HG02610 (cell line): Measurements from ENCODE around the gene PLET1.
A peak's percentile ranks its signal among the peaks of the same experiment; 100 is the strongest.

ENCODE experiments used
- ATAC-seq: cut with Tn5 transposase; IDR thresholded peaks from one replicate; pipeline ENCODE4 v1.9.1; 2021; ENCODE audit warnings: mild to moderate bottlenecking, moderate library complexity; ENCODE audit not compliant: unreplicated experiment

PLET1 gene

DNA sequence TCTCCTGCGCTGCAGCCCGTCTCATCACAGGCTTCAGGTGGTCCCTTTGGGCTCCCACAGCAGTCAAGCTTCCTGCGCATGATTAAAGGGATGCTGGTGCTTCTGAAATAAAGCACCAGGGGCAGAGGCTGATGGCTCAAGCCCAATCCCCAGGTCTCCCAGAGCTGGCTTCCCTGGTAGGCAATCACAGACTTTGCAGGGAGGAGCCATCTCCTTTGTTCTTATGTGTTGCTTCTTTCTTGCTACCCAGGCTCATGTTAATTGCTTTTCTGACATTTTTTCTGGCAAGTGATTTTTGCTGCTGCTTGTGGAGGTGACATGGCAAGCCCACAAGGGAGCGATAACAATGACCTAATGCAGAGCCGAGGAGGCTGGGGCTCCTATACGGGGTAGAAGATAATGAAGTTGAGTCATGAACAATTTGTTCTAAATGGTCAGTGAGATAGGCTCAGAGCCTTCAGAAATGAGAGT, 25.2 kb upstream of the PLET1 start:
- ATAC-seq: no peak

DNA sequence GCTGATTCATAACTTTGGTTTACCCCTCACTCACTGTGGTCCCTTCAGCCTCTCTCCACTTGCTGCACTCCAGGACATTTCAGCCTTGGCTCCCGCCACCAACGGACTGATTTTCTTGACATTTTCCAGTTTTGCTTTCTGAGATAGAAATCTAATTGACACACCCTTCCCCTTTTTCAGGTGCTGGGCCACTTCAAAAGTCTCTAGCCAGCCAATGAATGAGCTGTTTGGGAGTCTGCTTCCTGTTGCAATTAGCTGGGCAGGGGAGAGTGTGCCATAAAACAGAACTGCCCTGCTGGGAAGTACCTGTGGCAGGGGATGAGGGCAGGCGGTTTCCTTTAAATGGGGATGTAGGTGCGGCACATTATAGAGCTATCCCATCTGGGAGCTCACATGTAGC, 21.1 kb upstream of the PLET1 start:
- ATAC-seq: no peak

DNA sequence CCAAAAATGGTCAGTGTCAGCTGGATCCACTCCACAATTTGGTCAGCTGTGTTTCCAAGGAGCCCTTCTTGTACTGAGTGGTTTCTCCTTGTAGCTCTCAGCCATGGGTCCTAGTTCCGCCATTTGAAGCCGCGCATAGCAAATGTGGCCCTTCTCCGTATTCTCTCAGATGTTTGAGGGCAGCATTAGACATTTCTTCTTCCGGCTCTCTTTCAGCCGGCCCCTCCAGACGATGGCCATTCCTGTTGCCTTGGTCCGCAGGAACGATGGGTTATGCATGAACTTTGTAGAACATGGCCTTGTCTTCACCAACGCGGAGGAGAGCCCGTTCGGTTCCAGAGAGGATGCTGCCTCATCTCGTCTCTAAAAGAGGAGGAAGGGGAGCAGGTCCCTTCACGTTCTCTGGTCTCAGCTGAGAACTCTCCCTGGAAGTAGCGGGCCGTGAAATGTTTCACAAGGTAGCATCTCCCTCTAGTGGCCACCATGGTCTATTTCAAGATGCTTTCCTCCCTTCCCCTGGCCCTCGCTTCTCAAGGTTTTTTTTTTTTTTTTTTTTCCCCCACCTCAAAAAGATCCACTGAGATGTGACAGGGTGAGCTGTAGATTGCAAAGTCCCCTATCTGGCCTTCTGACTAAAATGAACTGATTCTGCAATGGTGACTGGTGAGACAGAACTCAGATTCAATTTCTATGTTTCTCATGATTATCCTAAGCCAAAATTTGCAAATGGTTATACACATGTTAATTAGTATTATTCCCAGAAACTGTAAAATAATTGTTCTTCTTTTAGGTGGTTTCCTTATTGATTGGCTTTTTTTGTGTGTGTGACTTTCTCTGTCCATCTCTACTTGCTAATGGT, 19.8 kb upstream of the PLET1 start:
- peak; percentile 58 for ATAC-seq

DNA sequence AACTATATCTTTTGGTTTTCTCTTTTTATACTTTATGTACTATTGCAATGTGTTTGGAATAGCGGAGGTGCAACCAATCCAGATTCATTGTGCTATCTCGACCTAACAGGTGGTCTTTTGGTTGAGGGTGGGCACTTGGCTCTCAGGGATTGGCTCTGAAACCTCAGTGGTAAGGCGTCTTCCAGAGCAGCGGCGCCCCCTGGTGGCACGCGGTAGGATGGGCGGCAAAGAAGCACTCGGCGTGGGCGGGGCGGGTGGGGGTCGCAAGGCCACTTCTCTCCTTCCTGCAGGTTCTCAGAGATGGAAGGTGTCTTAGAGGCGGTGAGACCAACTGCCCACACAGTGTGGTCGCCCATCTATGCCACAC, 19.2 kb upstream of the PLET1 start:
- peak; percentile 32 for ATAC-seq

DNA sequence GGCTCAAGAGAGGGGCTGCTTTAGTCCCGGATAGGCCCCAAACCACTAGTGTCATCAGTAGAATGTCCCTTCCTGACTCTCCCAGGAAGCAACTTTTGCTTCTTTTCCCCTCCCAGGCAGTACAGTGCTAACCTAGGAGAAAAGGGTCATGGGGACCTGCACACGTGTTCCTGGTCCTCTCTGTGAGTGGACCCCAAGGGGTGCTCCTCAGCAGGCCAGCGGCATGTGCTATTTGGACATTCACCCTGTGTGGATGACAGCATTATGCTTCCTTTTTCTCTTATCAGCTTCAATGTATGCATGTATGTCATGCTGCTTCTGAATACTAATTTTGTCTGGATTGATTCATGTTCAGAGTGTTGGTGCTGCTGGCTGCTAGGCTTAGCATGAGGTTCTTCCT, 18.1 kb upstream of the PLET1 start:
- no peak for ATAC-seq

DNA sequence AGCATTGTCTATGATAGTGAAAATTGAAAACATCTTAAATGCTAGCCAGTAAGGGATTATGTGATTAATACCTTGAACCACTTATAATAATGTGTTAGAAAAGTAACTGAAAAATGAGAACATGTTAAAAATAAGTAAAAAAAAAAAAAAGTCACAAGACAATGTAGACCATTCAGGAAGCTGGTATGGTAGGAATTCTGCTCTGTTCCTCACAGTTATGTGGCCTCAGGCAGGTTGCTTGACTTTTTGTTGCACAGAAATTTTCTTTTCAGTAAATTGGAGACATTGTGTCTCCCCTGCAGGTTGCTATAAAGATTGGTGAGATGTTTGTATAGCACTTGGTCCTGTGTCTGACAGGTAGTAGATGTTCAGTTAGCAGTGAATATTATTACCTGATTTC, 17.3 kb upstream of the PLET1 start:
- ATAC-seq: no peak

DNA sequence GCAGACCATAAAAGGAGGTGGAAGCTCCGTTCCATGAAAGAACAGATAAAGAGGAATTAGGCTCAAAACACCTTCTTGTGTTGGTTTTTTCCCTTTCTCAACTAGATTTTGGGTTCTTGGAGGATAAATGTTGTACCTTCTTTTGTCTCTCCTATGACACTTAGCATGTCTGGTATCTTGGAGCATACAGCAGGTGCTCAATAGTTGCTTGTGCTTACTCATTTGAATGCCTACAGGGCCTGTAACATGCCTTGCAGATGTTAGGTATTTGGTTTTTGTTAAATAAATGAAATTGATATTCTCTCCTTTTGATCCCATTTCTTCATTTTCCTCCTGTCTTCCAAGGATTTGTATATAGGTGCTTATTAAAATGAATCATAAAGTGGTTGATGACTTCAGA, 16.4 kb upstream of the PLET1 start:
- no peak for ATAC-seq

DNA sequence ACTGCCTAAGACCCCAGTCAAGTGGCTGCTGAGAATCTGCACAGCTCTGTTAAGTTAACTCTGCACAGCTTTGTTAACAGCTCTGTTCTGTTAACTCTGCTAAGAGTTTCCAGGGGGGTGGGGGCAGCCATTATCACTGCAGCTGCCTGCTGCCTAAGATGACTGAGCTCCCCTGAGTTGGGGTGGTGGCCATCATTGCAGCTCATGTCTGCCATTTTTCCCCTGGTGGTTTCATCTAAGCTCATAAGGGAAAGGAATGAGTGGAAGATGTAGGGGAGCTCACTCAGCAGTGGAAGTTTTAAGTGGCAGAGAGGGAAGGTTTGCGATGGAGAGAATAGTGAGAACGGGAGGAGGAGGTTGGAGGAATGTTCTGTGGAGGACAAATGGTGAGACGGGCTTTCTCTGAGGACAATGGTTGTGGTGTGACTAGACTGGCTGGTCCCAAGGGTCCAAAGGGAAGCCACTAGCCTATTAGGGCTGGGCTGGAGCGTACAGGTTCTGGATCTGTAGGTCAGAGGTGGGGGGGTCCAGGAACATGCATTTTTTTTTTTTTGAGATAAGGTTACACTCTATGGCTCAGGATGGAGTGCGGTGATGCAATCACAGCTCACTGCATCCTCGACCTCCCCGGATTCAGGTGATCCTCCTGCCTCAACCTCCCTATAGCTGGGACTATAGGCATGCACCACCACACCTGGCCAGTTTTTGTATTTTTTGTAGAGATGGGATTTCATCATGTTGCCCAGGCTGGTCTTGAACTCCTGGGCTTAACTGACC, 13.5 kb upstream of the PLET1 start:
- ATAC-seq: no peak

DNA sequence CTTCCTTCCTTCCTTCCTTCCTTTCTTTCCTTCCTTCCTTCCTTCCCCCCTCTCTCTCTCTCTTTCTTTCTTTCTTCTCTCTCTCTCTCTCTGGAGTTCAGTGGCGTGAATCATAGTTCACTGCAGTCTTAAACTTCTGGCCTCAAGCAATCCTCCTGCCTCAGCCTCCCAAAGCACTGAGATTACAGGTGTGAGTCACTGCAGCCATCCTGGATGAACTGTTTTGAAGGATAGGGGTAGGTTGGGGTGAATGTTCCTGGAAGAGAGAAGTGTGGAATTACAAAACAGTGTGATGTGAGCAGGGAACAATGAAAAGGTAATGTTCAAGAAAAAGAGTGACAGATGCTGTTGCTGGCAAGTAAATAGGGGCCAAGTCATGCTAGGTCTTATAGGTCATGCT, 12.4 kb upstream of the PLET1 start:
- ATAC-seq: no peak

DNA sequence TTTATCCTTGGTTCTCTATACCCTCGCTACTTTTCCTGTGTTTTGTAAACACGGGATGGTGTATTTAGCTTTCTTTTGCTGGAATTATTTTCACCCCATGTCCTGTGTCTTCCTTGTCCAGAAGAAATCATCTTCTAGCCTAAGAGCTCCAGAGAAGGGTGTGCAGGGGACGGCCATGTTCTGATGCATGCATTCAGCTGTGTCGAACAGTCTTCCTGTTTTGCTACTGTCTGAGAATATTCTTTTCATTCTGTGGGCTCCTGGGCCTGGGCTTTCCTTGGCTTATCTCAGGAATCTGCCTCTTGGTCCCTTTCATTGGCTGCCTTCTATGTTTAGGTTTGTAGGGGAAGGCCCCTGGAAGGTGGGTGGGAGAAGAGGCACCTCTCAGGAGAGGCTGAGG, 10.6 kb upstream of the PLET1 start:
- ATAC-seq: no peak

DNA sequence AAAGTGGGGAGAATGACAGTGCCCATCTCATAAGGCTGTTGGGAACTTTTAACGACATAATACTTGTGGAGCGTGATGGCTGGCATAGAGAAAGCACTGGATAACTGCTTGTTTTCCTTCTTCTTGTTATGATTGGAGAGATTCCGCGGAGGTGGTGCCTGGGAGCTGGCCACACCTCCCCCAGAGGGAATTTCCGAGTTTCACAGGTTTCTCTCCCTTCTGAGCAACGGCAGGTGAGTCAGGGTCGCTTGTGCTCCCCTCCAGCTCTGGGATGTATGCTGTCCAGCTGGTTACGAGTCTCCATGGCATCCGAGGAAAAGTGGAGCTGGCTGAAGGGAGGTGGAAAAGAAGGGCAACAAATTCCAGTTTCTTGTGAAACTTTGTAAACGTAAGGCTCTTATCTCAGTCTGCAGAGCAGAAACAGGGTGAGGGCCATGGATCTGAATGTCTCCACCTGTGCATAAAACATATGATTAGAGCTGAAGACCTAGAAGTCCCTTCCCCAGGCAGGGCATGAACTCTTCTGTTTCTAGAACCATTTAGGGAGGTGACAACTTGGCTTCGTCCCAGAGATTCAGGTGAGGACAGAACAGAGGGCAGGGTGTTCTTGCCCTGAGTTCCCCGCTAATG, 10.0 kb upstream of the PLET1 start:
- ATAC-seq: no peak

DNA sequence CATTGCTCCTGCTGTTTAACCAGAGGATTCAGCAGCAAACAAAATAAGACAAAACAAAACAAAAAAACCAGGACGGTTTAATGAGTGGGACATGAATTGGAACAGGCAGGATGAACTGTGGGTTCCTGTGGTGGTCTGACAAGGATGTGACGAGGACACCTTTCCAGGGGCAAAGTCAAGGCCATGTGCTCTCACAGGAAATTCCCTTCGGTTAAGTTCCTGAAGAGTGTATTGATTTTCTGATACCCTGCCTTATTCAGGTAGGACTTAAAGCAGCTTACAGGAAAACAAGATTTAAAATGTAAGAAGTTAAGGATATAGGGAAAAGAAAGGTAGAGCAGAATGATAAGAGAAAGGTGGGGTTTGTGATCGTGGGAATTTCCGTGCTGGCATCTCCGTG, 8.5 kb upstream of the PLET1 start:
- no peak for ATAC-seq

DNA sequence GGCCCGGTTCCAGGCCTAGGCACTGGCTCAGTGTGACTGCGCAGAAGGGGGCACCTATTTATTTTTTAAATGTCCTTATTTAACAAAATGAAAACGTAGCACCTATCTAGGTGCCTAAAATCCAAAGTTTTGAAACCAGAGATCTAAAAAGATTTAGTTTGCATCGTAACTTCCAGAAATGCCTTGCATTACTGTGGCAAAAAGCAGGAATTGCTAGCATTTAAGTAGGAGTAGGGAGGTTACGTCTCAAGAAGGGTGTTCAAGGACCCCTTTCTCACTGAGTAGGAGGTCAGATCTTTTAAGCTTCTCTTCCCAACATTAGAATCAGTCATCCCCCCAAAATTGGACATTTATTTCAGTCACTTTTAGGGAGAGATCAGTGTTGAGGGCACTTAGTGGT, 7.7 kb upstream of the PLET1 start:
- ATAC-seq: no peak

DNA sequence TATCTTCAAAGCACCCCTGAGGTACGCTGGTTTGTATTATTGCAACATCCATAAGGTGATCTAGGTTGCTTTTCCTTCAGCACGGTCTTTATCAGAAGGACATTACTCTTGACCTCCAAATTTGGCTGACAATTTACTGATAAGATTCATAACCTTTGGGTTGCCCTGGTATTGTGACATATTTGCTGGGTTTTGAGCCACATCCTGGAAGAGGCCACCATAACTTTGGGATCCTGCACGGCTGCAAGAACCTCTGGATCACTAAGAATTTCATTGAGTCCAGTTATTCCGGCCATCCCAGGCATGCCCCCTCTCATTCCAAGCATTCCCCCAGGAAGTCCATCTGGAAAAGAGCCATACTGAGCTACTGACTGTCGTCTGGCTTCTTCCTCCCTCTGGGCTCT, 6.5 kb upstream of the PLET1 start:
- no peak for ATAC-seq

DNA sequence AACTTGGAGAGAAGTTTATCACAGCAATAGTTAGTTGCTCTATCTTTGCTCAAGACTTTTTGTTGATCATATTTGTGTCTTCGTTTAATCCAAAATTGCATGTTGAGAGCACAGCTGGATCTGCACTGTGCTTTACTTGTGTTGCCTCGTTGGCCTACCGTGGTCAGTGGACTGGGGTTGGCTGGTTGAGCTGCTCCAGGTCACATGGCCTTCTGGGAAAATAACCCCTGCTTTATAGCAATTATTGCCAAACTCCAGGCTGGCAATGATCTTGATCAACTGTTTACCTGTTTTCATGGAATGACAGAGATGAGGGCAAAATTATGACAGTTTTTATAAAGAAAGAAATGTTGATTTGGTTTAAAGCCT, 5.7 kb upstream of the PLET1 start:
- no peak for ATAC-seq

DNA sequence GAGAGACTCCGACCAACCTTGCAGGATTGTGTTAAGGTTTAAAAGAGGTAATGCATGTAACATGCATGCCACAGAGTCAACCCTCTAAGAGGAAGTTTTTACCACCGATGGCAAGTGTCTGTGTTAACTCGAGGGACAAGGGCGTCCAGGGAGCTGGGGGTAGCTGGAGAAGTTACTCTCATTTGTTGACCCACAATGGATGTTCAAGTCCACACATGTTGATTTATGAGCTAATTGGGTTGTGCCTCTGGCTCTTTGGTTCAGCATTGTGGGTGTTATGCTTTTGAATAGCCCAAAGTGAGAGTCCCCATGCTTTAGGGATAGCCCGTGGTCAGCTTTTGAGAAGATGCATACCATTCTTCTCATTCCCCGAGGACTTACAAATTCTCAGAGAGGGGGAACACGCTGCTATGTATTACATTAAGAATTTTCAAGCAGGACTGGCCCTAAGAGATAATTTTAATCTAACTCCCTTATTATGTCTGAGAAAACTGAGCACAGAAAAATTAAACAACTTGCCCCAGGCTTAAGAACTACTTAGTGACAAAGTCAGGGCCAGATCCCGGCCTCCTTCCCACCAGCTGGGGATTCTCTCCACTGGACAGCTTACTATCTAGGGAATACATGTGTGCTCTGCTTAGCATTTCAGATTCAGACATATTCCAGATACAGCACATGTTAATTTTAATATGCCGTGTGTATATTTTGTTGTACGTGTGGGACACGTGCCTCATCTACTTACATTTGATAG, 5.2 kb upstream of the PLET1 start:
- no peak for ATAC-seq

DNA sequence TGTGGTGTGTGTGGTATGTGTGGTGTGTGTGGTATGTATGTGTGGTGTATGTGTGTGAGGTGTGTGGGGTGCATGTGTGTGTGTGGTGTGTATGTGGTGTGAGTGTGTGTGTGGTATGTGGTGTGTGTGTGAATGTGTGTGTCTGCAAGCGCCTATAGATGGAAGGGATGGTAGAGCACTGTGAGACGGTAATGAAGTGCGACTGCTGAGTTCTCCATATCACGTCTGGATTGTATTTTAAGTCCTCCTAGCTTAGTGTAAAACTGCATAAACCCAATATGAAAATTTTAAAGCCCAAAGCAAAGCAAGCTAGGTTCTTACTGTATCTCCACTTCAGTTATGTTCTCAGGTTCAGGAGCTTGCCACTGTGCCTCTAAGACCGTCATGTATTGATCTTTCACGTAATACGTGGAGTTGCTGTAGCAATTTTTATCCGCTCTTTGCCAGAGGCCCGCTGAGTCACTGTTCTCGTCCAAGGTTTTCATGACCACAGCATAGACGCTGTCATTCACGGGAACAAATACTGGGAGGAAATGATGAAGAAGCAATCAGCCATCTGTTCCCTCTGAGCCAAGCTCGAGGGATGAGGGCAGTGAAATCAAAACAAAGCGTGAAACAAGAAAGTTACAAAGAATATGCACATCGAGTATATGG, 5.5 kb downstream of the PLET1 start:
- no peak for ATAC-seq

DNA sequence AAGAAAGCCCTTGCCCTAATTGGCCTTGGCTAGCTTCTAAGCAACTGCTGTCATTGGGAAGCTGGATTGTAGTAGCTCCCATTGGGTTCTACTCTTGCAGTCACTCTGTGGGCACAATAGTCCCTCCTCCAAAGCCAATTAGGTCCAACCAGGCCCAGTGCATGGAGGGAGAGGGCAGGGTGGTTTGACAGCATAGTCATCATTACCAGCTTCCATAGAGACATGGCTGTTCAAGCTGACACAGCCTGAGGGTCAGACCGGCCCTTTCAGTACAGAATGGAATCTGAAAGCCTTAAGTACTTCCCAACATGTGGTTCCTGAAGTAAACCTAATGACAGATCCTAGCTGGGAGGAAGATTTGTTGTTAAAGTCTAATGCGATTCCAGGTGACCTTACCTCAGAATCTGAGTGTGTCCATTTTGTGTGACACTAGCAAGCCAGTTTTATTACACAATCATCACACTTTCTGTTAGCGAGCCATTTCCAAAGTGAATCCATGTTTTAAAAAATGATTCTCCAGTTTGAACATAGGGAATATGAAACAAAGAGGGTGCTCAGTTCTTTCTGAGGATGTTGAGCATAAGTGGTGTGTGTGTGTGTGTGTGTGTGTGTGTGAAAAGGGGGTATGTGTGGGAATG, 6.9 kb downstream of the PLET1 start:
- ATAC-seq: no peak

DNA sequence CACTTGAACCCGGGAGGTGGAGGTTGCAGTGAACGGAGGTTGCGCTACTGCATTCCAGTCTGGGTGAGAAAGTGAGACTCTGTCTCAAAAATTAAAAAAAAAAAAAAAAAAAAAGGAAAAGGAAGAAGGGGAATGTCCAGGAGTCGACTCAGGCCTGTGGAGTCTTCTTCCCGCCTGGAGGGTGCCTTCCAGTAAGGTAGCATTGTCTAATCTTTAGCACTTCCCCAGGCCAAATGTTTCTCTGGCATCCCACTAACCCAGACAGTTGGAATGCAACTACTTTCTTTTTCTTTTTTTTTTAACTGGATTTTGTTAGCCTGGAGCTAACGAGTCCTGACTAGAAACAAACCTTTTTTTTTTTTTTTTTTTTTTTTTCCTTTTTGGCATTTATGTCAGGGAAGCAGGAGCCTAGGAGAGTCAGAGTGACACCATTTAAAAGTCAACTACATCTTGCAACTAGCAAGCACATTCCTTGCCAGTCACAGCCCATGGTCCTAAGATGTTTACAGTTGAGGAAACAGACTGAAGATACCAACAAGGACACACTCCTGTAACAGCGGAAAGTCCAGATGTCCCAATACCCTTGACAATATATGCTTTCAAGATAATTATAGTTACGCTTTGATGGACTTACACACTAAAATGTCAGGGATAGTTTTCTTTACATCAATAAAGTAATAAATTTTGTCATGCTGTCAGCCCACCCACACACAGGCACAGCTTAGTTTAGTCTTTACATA, 10.6 kb downstream of the PLET1 start:
- no peak for ATAC-seq

DNA sequence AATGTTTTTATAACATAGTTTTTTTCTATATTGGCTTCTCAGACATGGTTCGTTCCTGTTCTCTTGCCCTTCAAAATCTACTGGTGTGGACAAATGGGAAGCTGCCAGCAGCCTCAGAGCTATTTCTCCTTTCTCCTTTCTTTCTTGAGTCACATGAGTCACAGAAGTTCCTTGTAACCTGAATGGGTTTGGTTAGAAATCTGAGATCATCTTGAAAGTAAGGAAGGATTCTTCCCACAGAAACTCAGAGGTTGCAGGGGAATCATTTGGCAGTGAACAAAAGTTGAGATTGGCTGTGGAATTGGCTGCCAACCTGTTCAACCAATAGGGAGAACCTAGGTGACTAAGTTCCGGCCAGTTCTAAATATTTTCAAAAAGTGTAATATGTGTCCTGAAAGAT, 12.5 kb downstream of the PLET1 start:
- no peak for ATAC-seq
